Trophoblast cell (in vitro differentiated cells and primary cell): ENCODE measurements around the gene CSN1S1.

Experiments used
- DNase-seq, 2 donors: peaks; one replicate each; pipeline ENCODE4 v3.0.0-alpha.2; 2016
- H2AFZ ChIP-seq: 2 replicates; pipeline ENCODE4 v1.6.1; 2013; ENCODE audit warnings: low read length, moderate library complexity, mild to moderate bottlenecking; ENCODE audit not compliant: insufficient read depth, poor library complexity
- H2AK5ac ChIP-seq: 2 replicates; pipeline ENCODE4 v1.6.1; 2013; ENCODE audit warnings: mild to moderate bottlenecking, low read length
- H2BK120ac ChIP-seq: 2 replicates; pipeline ENCODE4 v1.6.1; 2013; ENCODE audit warnings: low read length, mild to moderate bottlenecking, moderate library complexity; ENCODE audit not compliant: insufficient read depth, poor library complexity
- H2BK12ac ChIP-seq: 2 replicates; pipeline ENCODE4 v1.6.1; 2013; ENCODE audit warnings: mild to moderate bottlenecking, low read length, moderate library complexity
- H2BK5ac ChIP-seq: 2 replicates; pipeline ENCODE4 v1.6.1; 2013; ENCODE audit warnings: low read length, low read depth, moderate library complexity, mild to moderate bottlenecking; ENCODE audit not compliant: poor library complexity
- H3K14ac ChIP-seq: 2 replicates; pipeline ENCODE4 v1.6.1; 2013; ENCODE audit warnings: mild to moderate bottlenecking, low read length
- H3K18ac ChIP-seq: 2 replicates; pipeline ENCODE4 v1.6.1; 2013; ENCODE audit warnings: mild to moderate bottlenecking, low read length
- H3K23ac ChIP-seq: 2 replicates; pipeline ENCODE4 v1.6.1; 2013; ENCODE audit warnings: low read length
- H3K27ac ChIP-seq: 2 replicates; pipeline ENCODE4 v1.5.1; 2013; ENCODE audit warnings: low read depth, mild to moderate bottlenecking, inconsistent platforms, low read length, moderate library complexity
- H3K27me3 ChIP-seq: 2 replicates; pipeline ENCODE4 v1.6.1; 2013; ENCODE audit warnings: inconsistent platforms, mild to moderate bottlenecking, low read length, moderate library complexity; ENCODE audit not compliant: insufficient read depth
- H3K36me3 ChIP-seq, 2 experiments: 1 replicate in 1 of 2; 2 replicates in 1 of 2; pipeline ENCODE4 v1.6.1; 2013; ENCODE audit warnings: low read length in 2 of 2, mild to moderate bottlenecking in 2 of 2, moderate library complexity in 1 of 2; ENCODE audit not compliant: insufficient read depth in 2 of 2, control insufficient read depth in 1 of 2
- H3K4ac ChIP-seq: 2 replicates; pipeline ENCODE4 v1.6.1; 2013; ENCODE audit warnings: low read depth, mild to moderate bottlenecking, low read length, moderate library complexity
- H3K4me1 ChIP-seq, 2 experiments: 1 replicate in 1 of 2; 2 replicates in 1 of 2; pipeline ENCODE4 v1.6.1; 2013; ENCODE audit warnings: low read length in 2 of 2, mild to moderate bottlenecking in 2 of 2, moderate library complexity in 1 of 2; ENCODE audit not compliant: insufficient read depth in 2 of 2, control insufficient read depth in 1 of 2
- H3K4me2 ChIP-seq: 2 replicates; pipeline ENCODE4 v1.6.1; 2013; ENCODE audit warnings: inconsistent platforms, mild to moderate bottlenecking, low read length, moderate library complexity
- H3K4me3 ChIP-seq: 2 replicates; pipeline ENCODE4 v1.5.1; 2013; ENCODE audit warnings: mild to moderate bottlenecking, low read depth, low read length, inconsistent platforms
- H3K79me1 ChIP-seq: one replicate; pipeline ENCODE4 v1.6.1; 2013; ENCODE audit warnings: low read length
- H3K79me2 ChIP-seq: 2 replicates; pipeline ENCODE4 v1.6.1; 2013; ENCODE audit warnings: low read length, mild to moderate bottlenecking; ENCODE audit not compliant: control insufficient read depth, insufficient read depth, poor library complexity
- H3K9ac ChIP-seq: 2 replicates; pipeline ENCODE4 v1.6.1; 2013; ENCODE audit warnings: mild to moderate bottlenecking, low read length
- H3K9me3 ChIP-seq: 2 replicates; pipeline ENCODE4 v1.6.1; 2013; ENCODE audit warnings: low read depth, mild to moderate bottlenecking, control low read depth, inconsistent platforms, low read length; ENCODE audit not compliant: insufficient read depth
- H4K12ac ChIP-seq: 2 replicates; pipeline ENCODE4 v1.6.1; 2013; ENCODE audit warnings: low read depth, mild to moderate bottlenecking, low read length, moderate library complexity
- H4K8ac ChIP-seq: 2 replicates; pipeline ENCODE4 v1.6.1; 2013; ENCODE audit warnings: low read depth, mild to moderate bottlenecking, low read length, moderate library complexity
- H4K91ac ChIP-seq: one replicate; pipeline ENCODE4 v1.6.1; 2013; ENCODE audit warnings: low read depth, mild to moderate bottlenecking, low read length, moderate library complexity
- WGBS: extraction: QIAGEN DNeasy Blood & Tissue Kit; methylation state at CpG from one replicate; pipeline ENCODE4 v1.1.7; 2013; ENCODE audit warnings: missing lambda C conversion rate; ENCODE audit not compliant: insufficient read length, insufficient coverage; ENCODE audit errors: extremely low coverage; 5-methylcytosine and 5-hydroxymethylcytosine counted together

CSN1S1 gene

GRCh38 chr4:69984030-69984443 lies 53.2 kb downstream of the CSN1S1 start:
- no peak overlapping the region for H4K8ac ChIP-seq

GRCh38 chr4:69986663-69987062 lies 55.8 kb downstream of the CSN1S1 start:
- DNase-seq: no peak
- H2BK12ac ChIP-seq: no peak overlapping the region
- no peak overlapping the region for H4K12ac ChIP-seq
- H2AFZ ChIP-seq: no peak overlapping the region
- no peak overlapping the region for H3K4me3 ChIP-seq
- no peak overlapping the region for H3K23ac ChIP-seq
- H4K91ac ChIP-seq: no peak overlapping the region
- H3K9me3 ChIP-seq: no peaks in the 10 kb centered on the region
- H3K9ac ChIP-seq: no peak overlapping the region
- H4K8ac ChIP-seq: no peak overlapping the region
- H3K79me2 ChIP-seq: no peaks in the 10 kb centered on the region
- no peak overlapping the region for H2AK5ac ChIP-seq
- no peak overlapping the region for H3K27ac ChIP-seq
- H3K14ac ChIP-seq: no peak overlapping the region
- H2BK120ac ChIP-seq: no peak overlapping the region
- H3K79me1 ChIP-seq: no peaks in the 10 kb centered on the region
- H2BK5ac ChIP-seq: no peak overlapping the region
- WGBS: no CpG with 5 or more reads among the region's 1 CpG
- H3K27me3 ChIP-seq: no peaks in the 10 kb centered on the region
- no peak overlapping the region for H3K4ac ChIP-seq
- no peak overlapping the region for H3K18ac ChIP-seq
- no peak overlapping the region for H3K4me2 ChIP-seq
- H3K4me1 ChIP-seq: no peaks in the 10 kb centered on the region
- H3K36me3 ChIP-seq: no peaks in the 10 kb centered on the region

More at GRCh38 chr4:69984030-69984443, 53.2 kb downstream of the CSN1S1 start:
- Histone ChIP-seq H4K91ac (no peak overlapping the region), H3K27me3 (no peaks in the 10 kb centered on the region), H2BK120ac (no peak overlapping the region), H3K18ac (no peak overlapping the region), H3K27ac (no peak overlapping the region), H3K23ac (no peak overlapping the region), H3K9me3 (no peaks in the 10 kb centered on the region), H3K9ac (no peak overlapping the region), H4K12ac (no peak overlapping the region), H3K4me2 (no peak overlapping the region), H3K79me2 (no peaks in the 10 kb centered on the region), H2AK5ac (no peak overlapping the region), H2BK12ac (no peak overlapping the region), H2AFZ (no peak overlapping the region), H3K4me1 (no peaks in the 10 kb centered on the region), H3K4ac (no peak overlapping the region), H3K79me1 (no peaks in the 10 kb centered on the region), H2BK5ac (no peak overlapping the region), H3K36me3 (no peaks in the 10 kb centered on the region), H3K14ac (no peak overlapping the region), H3K4me3 (no peak overlapping the region)
- no CpG with 5 or more reads among the region's 2 CpGs for WGBS
- peak in 1 of 2 donors; percentile 5 for DNase-seq

- no peak overlapping the region for H2AK5ac ChIP-seq
- WGBS: no CpG with 5 or more reads among the region's 4 CpGs
Observed at GRCh38 chr4:69991016-69991415, 60.1 kb downstream of the CSN1S1 start.

GRCh38 chr4:69994782-69995181 lies 63.9 kb downstream of the CSN1S1 start:
- Histone ChIP-seq H3K27ac (no peak overlapping the region), H3K4me2 (no peak overlapping the region), H3K9me3 (no peaks in the 10 kb centered on the region), H3K4ac (no peak overlapping the region), H2BK12ac (no peak overlapping the region), H4K12ac (no peak overlapping the region), H3K27me3 (no peaks in the 10 kb centered on the region), H3K9ac (no peak overlapping the region), H2AK5ac (no peak overlapping the region), H3K79me1 (no peaks in the 10 kb centered on the region), H3K4me1 (no peaks in the 10 kb centered on the region), H3K4me3 (no peak overlapping the region), H3K23ac (no peak overlapping the region), H3K14ac (no peak overlapping the region), H2BK120ac (no peak overlapping the region), H3K36me3 (no peaks in the 10 kb centered on the region), H3K18ac (no peak overlapping the region), H2BK5ac (no peak overlapping the region), H4K8ac (no peak overlapping the region), H3K79me2 (no peaks in the 10 kb centered on the region), H4K91ac (no peak overlapping the region), H2AFZ (no peak overlapping the region)
- WGBS: no CpG with 5 or more reads among the region's 5 CpGs
- DNase-seq: no peak

More at GRCh38 chr4:69991016-69991415, 60.1 kb downstream of the CSN1S1 start:
- H3K27me3 ChIP-seq: no peaks in the 10 kb centered on the region
- H3K4me2 ChIP-seq: no peak overlapping the region
- no peak overlapping the region for H3K27ac ChIP-seq
- no peak overlapping the region for H3K18ac ChIP-seq
- H3K14ac ChIP-seq: no peak overlapping the region
- H3K4ac ChIP-seq: no peak overlapping the region
- H4K12ac ChIP-seq: no peak overlapping the region
- no peak overlapping the region for H4K91ac ChIP-seq
- H3K4me3 ChIP-seq: no peak overlapping the region
- no peak for DNase-seq
- no peak overlapping the region for H2BK12ac ChIP-seq
- no peaks in the 10 kb centered on the region for H3K4me1 ChIP-seq
- no peaks in the 10 kb centered on the region for H3K36me3 ChIP-seq
- no peak overlapping the region for H2AFZ ChIP-seq
- H3K23ac ChIP-seq: no peak overlapping the region
- H2BK5ac ChIP-seq: no peak overlapping the region
- no peaks in the 10 kb centered on the region for H3K79me2 ChIP-seq
- no peak overlapping the region for H4K8ac ChIP-seq
- no peak overlapping the region for H3K9ac ChIP-seq
- no peak overlapping the region for H2BK120ac ChIP-seq
- H3K9me3 ChIP-seq: no peaks in the 10 kb centered on the region
- no peaks in the 10 kb centered on the region for H3K79me1 ChIP-seq
